Measurements from ENCODE around the gene SERPINI1.

DNA sequence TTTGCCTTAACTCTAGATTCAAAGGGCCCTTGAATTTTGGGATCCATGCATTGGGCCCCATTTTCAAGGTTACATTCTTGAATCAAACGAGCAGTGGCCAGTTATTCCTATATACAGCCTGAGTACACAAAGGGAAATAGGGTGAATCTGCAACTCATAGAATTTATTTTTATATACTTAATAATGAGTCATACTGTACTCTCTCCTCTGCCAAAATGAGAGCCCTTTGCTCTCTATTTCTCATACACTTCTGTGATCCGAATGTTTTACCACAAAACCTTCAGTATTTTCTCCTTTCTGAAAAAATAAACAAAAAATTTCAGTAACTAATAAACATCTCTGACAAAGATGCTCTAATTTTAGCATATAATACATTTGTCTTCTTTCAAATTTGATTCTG is 116.7 kb downstream of the SERPINI1 start:
- TF ChIP-seq ARNTL (CRISPR knock-in tag; IDR thresholded peaks at IDR 0.05; ENCODE audit: borderline replicate concordance, low read depth) (no peak), RARB (CRISPR knock-in tag; IDR thresholded peaks at IDR 0.05) (no peak)
- TF ChIP-seq, protein P1, sequence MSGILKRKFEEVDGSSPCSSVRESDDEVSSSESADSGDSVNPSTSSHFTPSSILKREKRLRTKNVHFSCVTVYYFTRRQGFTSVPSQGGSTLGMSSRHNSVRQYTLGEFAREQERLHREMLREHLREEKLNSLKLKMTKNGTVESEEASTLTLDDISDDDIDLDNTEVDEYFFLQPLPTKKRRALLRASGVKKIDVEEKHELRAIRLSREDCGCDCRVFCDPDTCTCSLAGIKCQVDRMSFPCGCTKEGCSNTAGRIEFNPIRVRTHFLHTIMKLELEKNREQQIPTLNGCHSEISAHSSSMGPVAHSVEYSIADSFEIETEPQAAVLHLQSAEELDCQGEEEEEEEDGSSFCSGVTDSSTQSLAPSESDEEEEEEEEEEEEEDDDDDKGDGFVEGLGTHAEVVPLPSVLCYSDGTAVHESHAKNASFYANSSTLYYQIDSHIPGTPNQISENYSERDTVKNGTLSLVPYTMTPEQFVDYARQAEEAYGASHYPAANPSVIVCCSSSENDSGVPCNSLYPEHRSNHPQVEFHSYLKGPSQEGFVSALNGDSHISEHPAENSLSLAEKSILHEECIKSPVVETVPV (CRISPR knock-in tag; IDR thresholded peaks at IDR 0.05) = no peak
- TF ChIP-seq, protein P2, sequence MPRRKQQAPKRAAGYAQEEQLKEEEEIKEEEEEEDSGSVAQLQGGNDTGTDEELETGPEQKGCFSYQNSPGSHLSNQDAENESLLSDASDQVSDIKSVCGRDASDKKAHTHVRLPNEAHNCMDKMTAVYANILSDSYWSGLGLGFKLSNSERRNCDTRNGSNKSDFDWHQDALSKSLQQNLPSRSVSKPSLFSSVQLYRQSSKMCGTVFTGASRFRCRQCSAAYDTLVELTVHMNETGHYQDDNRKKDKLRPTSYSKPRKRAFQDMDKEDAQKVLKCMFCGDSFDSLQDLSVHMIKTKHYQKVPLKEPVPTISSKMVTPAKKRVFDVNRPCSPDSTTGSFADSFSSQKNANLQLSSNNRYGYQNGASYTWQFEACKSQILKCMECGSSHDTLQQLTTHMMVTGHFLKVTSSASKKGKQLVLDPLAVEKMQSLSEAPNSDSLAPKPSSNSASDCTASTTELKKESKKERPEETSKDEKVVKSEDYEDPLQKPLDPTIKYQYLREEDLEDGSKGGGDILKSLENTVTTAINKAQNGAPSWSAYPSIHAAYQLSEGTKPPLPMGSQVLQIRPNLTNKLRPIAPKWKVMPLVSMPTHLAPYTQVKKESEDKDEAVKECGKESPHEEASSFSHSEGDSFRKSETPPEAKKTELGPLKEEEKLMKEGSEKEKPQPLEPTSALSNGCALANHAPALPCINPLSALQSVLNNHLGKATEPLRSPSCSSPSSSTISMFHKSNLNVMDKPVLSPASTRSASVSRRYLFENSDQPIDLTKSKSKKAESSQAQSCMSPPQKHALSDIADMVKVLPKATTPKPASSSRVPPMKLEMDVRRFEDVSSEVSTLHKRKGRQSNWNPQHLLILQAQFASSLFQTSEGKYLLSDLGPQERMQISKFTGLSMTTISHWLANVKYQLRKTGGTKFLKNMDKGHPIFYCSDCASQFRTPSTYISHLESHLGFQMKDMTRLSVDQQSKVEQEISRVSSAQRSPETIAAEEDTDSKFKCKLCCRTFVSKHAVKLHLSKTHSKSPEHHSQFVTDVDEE (CRISPR knock-in tag; IDR thresholded peaks at IDR 0.05) = no peak

Measured in SK-N-SH treated with all-trans-retinoic acid at 6 μM for 48 hours (cell line).